K562 (cell line): ENCODE data around the gene TBC1D25. TPM values are rescaled to one million over a fixed set of nuclear protein-coding genes. Genes with fewer than 3 reads are reported as not detected.
A peak's percentile ranks its signal among the peaks of the same experiment; 100 is the strongest.

Experiments
- ATAC-seq: fragments of 200-7000 bp; cut with Tn5 transposase; 3 replicates; pipeline ENCODE4 v1.9.1; 2020; ENCODE audit warnings: moderate library complexity
- BruUV-seq: library from RNA; stranded (reverse); fragments of 400-500 nt; replicated peaks from 2 replicates; lab custom pipeline; 2021; lab: Mats Ljungman, UMichigan
- CTCF ChIA-PET: fragments of 300-600 bp; formaldehyde crosslinking; extraction: SDS; loops from one replicate; lab custom pipeline; 2021; ENCODE audit warnings: low intra/inter-chr PET ratio; lab: Yijun Ruan, JAX
- POLR2A ChIA-PET: fragments of 300-600, 350-650 bp; sonication (Branson Sonifier 250); formaldehyde crosslinking; extraction: SDS; loops from one replicate; lab custom pipeline; 2021; ENCODE audit warnings: antibody characterized with exemption, inconsistent platforms; lab: Yijun Ruan, JAX
- DNase-seq, 4 experiments: peaks; one replicate each; pipeline versions ENCODE4 v3.0.0 to v3.0.0-alpha.2; 2011 to 2018; ENCODE audit warnings: low spot score in 3 of 4, mixed read lengths in 3 of 4; ENCODE audit errors: extremely low read depth in 1 of 4
- FAIRE-seq: peaks from 2 replicates; lab custom pipeline; 2011; peaks lifted over from hg19 to GRCh38; lab: Jason Lieb, UNC
- H2AFZ ChIP-seq: 2 replicates; pipeline ENCODE4 v1.6.0; 2011; ENCODE audit warnings: low read depth, low read length, control low read depth, inconsistent platforms
- H3K27ac ChIP-seq: fragments of 200-600 bp; 3 replicates; pipeline ENCODE4 v1.8.0; 2011; ENCODE audit warnings: low read depth, mild to moderate bottlenecking, control low read depth, inconsistent platforms, low read length, moderate library complexity, mixed read lengths; ENCODE audit errors: extremely low read depth
- H3K27me3 ChIP-seq, 2 experiments: fragments of 300-600 bp in 1 of 2; 2 replicates in 1 of 2; 3 replicates in 1 of 2; pipeline versions ENCODE4 v1.6.0 to v1.8.0; 2011; ENCODE audit warnings: inconsistent platforms in 2 of 2, low read length in 2 of 2, mild to moderate bottlenecking in 1 of 2, mixed read lengths in 1 of 2, moderate library complexity in 1 of 2; ENCODE audit not compliant: control insufficient read depth in 2 of 2, insufficient read depth in 2 of 2
- H3K36me3 ChIP-seq: fragments of 300-600 bp; 3 replicates; pipeline ENCODE4 v1.8.0; 2011; ENCODE audit warnings: mild to moderate bottlenecking, low read length, inconsistent platforms; ENCODE audit not compliant: control insufficient read depth, insufficient read depth
- H3K4me1 ChIP-seq, 2 experiments: fragments of 200-600 bp in 1 of 2; replicated peaks in 1 of 2; 2 replicates in 1 of 2; 3 replicates in 1 of 2; pipeline versions ENCODE4 v1.5.1 to v1.8.0; 2011; ENCODE audit warnings: inconsistent platforms in 2 of 2, low read length in 2 of 2, mild to moderate bottlenecking in 1 of 2, mixed read lengths in 1 of 2, moderate library complexity in 1 of 2; ENCODE audit not compliant: control insufficient read depth in 2 of 2, insufficient read depth in 2 of 2
- H3K4me2 ChIP-seq: 2 replicates; pipeline ENCODE4 v1.6.1; 2011; ENCODE audit warnings: low read length, control low read depth, inconsistent platforms, mixed read lengths; ENCODE audit not compliant: insufficient read depth
- H3K4me3 ChIP-seq: fragments of 200-600 bp; sonication (generic), shearing (Covaris generic); 2 replicates; pipeline ENCODE4 v1.5.1; 2016; ENCODE audit warnings: control low read depth, inconsistent platforms
- H3K79me2 ChIP-seq: fragments of 200-600 bp; 3 replicates; pipeline ENCODE4 v1.8.0; 2011; ENCODE audit warnings: low read length, inconsistent platforms; ENCODE audit not compliant: control insufficient read depth, insufficient read depth
- H3K9ac ChIP-seq, 2 experiments: 2 replicates each; pipeline versions ENCODE4 v1.6.0 to v1.6.1; 2011; ENCODE audit warnings: low read depth in 2 of 2, low read length in 2 of 2, control low read depth in 1 of 2, inconsistent platforms in 1 of 2, mild to moderate bottlenecking in 1 of 2, mixed read lengths in 1 of 2; ENCODE audit not compliant: insufficient read depth in 1 of 2
- H3K9me1 ChIP-seq: one replicate; pipeline ENCODE4 v1.6.0; 2011; ENCODE audit warnings: inconsistent platforms, mild to moderate bottlenecking, low read length, moderate library complexity; ENCODE audit not compliant: control insufficient read depth, insufficient read depth
- H3K9me3 ChIP-seq: replicated peaks from 2 replicates; pipeline ENCODE4 v1.5.1; 2011; ENCODE audit warnings: low read depth, low read length, inconsistent platforms; ENCODE audit not compliant: control insufficient read depth, insufficient read depth
- H4K20me1 ChIP-seq: replicated peaks from 2 replicates; pipeline ENCODE4 v1.6.1; 2011; ENCODE audit warnings: low read length, inconsistent platforms, mixed read lengths; ENCODE audit not compliant: control insufficient read depth, insufficient read depth
- ARHGAP35 ChIP-seq: fragments of 450-650 bp; IDR thresholded peaks from 2 replicates; pipeline ENCODE4 v1.6.1; 2018; ENCODE audit not compliant: partially characterized antibody
- CBX8 ChIP-seq: fragments of 200-600 bp; sonication (generic); IDR thresholded peaks from 2 replicates; pipeline ENCODE4 v1.6.1; 2012; ENCODE audit warnings: borderline replicate concordance, mixed run types, low read depth, mild to moderate bottlenecking, moderate library complexity, mixed read lengths, low read length, control low read depth, inconsistent platforms; ENCODE audit not compliant: poor library complexity, severe bottlenecking; ENCODE audit errors: extremely low read depth
- CTCF ChIP-seq, 3 experiments: IDR thresholded peaks in 2 of 3; conservative IDR thresholded peaks in 1 of 3; 2 replicates each; pipeline ENCODE4 v1.5.1; 2011 to 2012; ENCODE audit warnings: low read length in 3 of 3, mild to moderate bottlenecking in 3 of 3, control low read depth in 2 of 3, improper control_type of control experiment in 1 of 3, inconsistent platforms in 1 of 3, low read depth in 1 of 3, mixed read lengths in 1 of 3, moderate library complexity in 1 of 3; ENCODE audit not compliant: insufficient read depth in 2 of 3
- PCBP1 ChIP-seq: fragments of 200-400 bp; formaldehyde crosslinking; IDR thresholded peaks from 2 replicates; pipeline ENCODE4 v1.6.1; 2018; ENCODE audit warnings: mild to moderate bottlenecking, low read depth, low read length; ENCODE audit not compliant: poor library complexity, severe bottlenecking
- POLR2A ChIP-seq: fragments of 450-650 bp; conservative IDR thresholded peaks from 2 replicates; pipeline ENCODE4 v1.6.1; 2016
- POLR3A ChIP-seq: IDR thresholded peaks from 2 replicates; pipeline ENCODE4 v1.6.1; 2011; ENCODE audit warnings: borderline replicate concordance, mild to moderate bottlenecking, moderate library complexity; ENCODE audit not compliant: insufficient read length, insufficient read depth; ENCODE audit errors: extremely low read depth
- RHOXF2B ChIP-seq: fragments of 250-450 bp; sonication (Bioruptor Pico); conservative IDR thresholded peaks from 2 replicates; pipeline ENCODE4 v1.5.1; 2021
- SLC30A9 ChIP-seq: fragments of 250-450 bp; sonication (Bioruptor Pico); IDR thresholded peaks from 2 replicates; pipeline ENCODE4 v1.8.0; 2022; ENCODE audit warnings: mild to moderate bottlenecking, moderate library complexity
- TCF7 ChIP-seq: sonication (generic); IDR thresholded peaks from 2 replicates; pipeline ENCODE4 v1.6.1; 2016; ENCODE audit warnings: antibody characterized with exemption, borderline replicate concordance
- WGBS: fragments of 100-300 bp; shearing (Covaris generic); methylation state at CpG from one replicate; pipeline ENCODE4 v1.1.6; 2016; ENCODE audit warnings: low coverage, mixed read lengths; ENCODE audit not compliant: insufficient coverage; ENCODE audit errors: missing lambda C conversion rate; 5-methylcytosine and 5-hydroxymethylcytosine counted together
- in situ Hi-C: fragments of 300-500 bp; cut with MboI; formaldehyde crosslinking; loops from 4 replicates; pipeline ENCODE4 v1.15.0; 2018; ENCODE audit warnings: inconsistent platforms, mixed read lengths
- intact Hi-C: fragments of 100-400 bp; cut with micrococcal nuclease; formaldehyde crosslinking; loops from 2 replicates; pipeline ENCODE4 v1.14.2; 2022
- polyA plus RNA-seq, 8 experiments: library from polyadenylated mRNA; depleted of rRNA in 4 of 8; stranded (reverse) in 5 of 8; unstranded in 3 of 8; fragments of >200 nt; fragmentation: Nextera tagmentation in 2 of 8; fragmentation: Illumina TruSeq in 1 of 8; extraction: Ambion mirVana in 2 of 8; extraction: Trizol in 1 of 8; gene quantifications; 2 replicates each; pipeline versions ENCODE4 v1.2.1 to v1.2.3, GENCODE V29; 2011 to 2014; ENCODE audit warnings: inconsistent platforms in 1 of 8, missing spikeins in 1 of 8
- total RNA-seq, 7 experiments: library from RNA; depleted of rRNA in 6 of 7; stranded (reverse); fragments of >200 nt in 6 of 7; fragmentation: Illumina TruSeq in 2 of 7; extraction: Trizol in 2 of 7; gene quantifications; 2 replicates each; pipeline versions ENCODE4 v1.2.1 to v1.2.3, GENCODE V29; 2011 to 2021; ENCODE audit warnings: low replicate concordance in 1 of 7
- TF ChIP-seq, protein P1 (sequence below): sonication (generic); formaldehyde crosslinking; IDR thresholded peaks from 2 replicates; pipeline ENCODE4 v1.8.0; 2022; ENCODE audit warnings: mild to moderate bottlenecking, missing genetic modification reagents, borderline replicate concordance

The TBC1D25 gene
- total and polyA plus RNA-seq, 9 of the 15 experiments (the other 6 are each of a cell fraction or from before 2014, with no cell fraction given): 0.62 to 10.6 (median 3.9) TPM

GRCh38 chrX:48541140-48541814 lies 1.8 kb downstream of the TBC1D25 start:
- H3K79me2 ChIP-seq: peaks cover 17% of the 10 kb centered on the region
- ATAC-seq (no peak), FAIRE-seq (no peak)
- H3K9ac ChIP-seq: peak overlapping the region in 1 of 2 experiments; percentile 76; a peak in 2 of 4 replicates
- H4K20me1 ChIP-seq: no peaks in the 10 kb centered on the region
- intact Hi-C loops: no loop called here
- ChIA-PET POLR2A (interaction anchor here (2.3 kb wide), 1 partner anchor 10 kb away, joined by 10 read pairs; no protein-coding TSS in a partner anchor), CTCF (no interaction called here)
- WGBS: 86% methylated on average over 6 of the region's 10 CpGs
- H3K27me3 ChIP-seq: no peaks in the 10 kb centered on the region
- H3K27ac ChIP-seq: no peak overlapping the region
- H3K36me3 ChIP-seq: peaks cover 25% of the 10 kb centered on the region
- H3K4me2 ChIP-seq: no peak overlapping the region
- TF ChIP-seq PCBP1 (no peak), SLC30A9 (no peak), CTCF (IDR thresholded peaks at IDR 0.05 in 2 of 3, conservative IDR thresholded peaks at IDR 0.05 in 1 of 3; ENCODE audit: insufficient read depth in 2 of 3, low read depth in 1 of 3, low read length in 3 of 3) (no peak), ARHGAP35 (no peak), RHOXF2B (CRISPR knock-in tag) (no peak), TCF7 (no peak), CBX8 (no peak), POLR2A (no peak), POLR3A (no peak)
- TF ChIP-seq, protein P1, sequence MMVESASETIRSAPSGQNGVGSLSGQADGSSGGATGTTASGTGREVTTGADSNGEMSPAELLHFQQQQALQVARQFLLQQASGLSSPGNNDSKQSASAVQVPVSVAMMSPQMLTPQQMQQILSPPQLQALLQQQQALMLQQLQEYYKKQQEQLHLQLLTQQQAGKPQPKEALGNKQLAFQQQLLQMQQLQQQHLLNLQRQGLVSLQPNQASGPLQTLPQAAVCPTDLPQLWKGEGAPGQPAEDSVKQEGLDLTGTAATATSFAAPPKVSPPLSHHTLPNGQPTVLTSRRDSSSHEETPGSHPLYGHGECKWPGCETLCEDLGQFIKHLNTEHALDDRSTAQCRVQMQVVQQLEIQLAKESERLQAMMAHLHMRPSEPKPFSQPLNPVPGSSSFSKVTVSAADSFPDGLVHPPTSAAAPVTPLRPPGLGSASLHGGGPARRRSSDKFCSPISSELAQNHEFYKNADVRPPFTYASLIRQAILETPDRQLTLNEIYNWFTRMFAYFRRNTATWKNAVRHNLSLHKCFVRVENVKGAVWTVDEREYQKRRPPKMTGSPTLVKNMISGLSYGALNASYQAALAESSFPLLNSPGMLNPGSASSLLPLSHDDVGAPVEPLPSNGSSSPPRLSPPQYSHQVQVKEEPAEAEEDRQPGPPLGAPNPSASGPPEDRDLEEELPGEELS (CRISPR knock-in tag): no peak
- TF ChIP-seq, all 486 proteins: peak for 0
- H3K9me1 ChIP-seq: no peaks in the 10 kb centered on the region
- no TSS peak for BruUV-seq
- no peak overlapping the region for H3K4me3 ChIP-seq
- peaks cover 9 to 19% of the 10 kb centered on the region in 2 experiments; a peak in 4 of 5 replicates for H3K4me1 ChIP-seq
- H2AFZ ChIP-seq: no peak overlapping the region
- in situ Hi-C loops: no loop called here
- H3K9me3 ChIP-seq: no peaks in the 10 kb centered on the region
- no peak for DNase-seq
